ENCODE measurements around the gene ANK2.

Gene ANK2

GRCh38 chr4:113162089-113162488, 112.6 kb downstream of the ANK2 start:
- no peak overlapping the region for H3K9ac ChIP-seq (ENCODE audit: low read length)
- H3K4me1 ChIP-seq (ENCODE audit: insufficient read depth, low read length, severe bottlenecking), result no peaks in the 10 kb centered on the region
- H2AFZ ChIP-seq (ENCODE audit: low read length), result no peak overlapping the region
- H3K27me3 ChIP-seq (ENCODE audit: insufficient read depth, low read length), result no peaks in the 10 kb centered on the region
- no peaks in the 10 kb centered on the region for H4K20me1 ChIP-seq (ENCODE audit: insufficient read depth, low read length)
- H3K27ac ChIP-seq (ENCODE audit: low read depth, low read length, poor library complexity, severe bottlenecking), result no peak overlapping the region
- H3K9me2 ChIP-seq (ENCODE audit: low read depth, low read length), result no peaks in the 10 kb centered on the region
- no peaks in the 10 kb centered on the region for H3K79me2 ChIP-seq (ENCODE audit: insufficient read depth, low read length)
- TF ChIP-seq CTCF (IDR thresholded peaks at IDR 0.05; ENCODE audit: low read length), result no peak
- no peak for TF ChIP-seq EZH2 (IDR thresholded peaks at IDR 0.05; ENCODE audit: borderline replicate concordance, low read length)
- H3F3A ChIP-seq (ENCODE audit: insufficient read depth, low read length), result no peaks in the 10 kb centered on the region
- H3K4me2 ChIP-seq (ENCODE audit: low read length), result no peak overlapping the region
- no peaks in the 10 kb centered on the region for H3K36me3 ChIP-seq (ENCODE audit: insufficient read depth, low read length)
- no peak overlapping the region for H3K4me3 ChIP-seq (ENCODE audit: low read depth, low read length, poor library complexity, severe bottlenecking)
- no peaks in the 10 kb centered on the region for H3K9me3 ChIP-seq (ENCODE audit: low read length)

- Histone ChIP-seq H3K9me3 (ENCODE audit: low read length) (no peaks in the 10 kb centered on the region), H3K27ac (ENCODE audit: low read depth, low read length, poor library complexity, severe bottlenecking) (no peak overlapping the region), H3K27me3 (ENCODE audit: insufficient read depth, low read length) (no peaks in the 10 kb centered on the region), H3K4me2 (ENCODE audit: low read length) (no peak overlapping the region), H3K4me3 (ENCODE audit: low read depth, low read length, poor library complexity, severe bottlenecking) (no peak overlapping the region), H3K79me2 (ENCODE audit: insufficient read depth, low read length) (no peaks in the 10 kb centered on the region), H4K20me1 (ENCODE audit: insufficient read depth, low read length) (no peaks in the 10 kb centered on the region), H3K36me3 (ENCODE audit: insufficient read depth, low read length) (no peaks in the 10 kb centered on the region), H2AFZ (ENCODE audit: low read length) (no peak overlapping the region), H3F3A (ENCODE audit: insufficient read depth, low read length) (no peaks in the 10 kb centered on the region), H3K9ac (ENCODE audit: low read length) (no peak overlapping the region), H3K9me2 (ENCODE audit: low read depth, low read length) (no peaks in the 10 kb centered on the region), H3K4me1 (ENCODE audit: insufficient read depth, low read length, severe bottlenecking) (no peaks in the 10 kb centered on the region)
- TF ChIP-seq EZH2 (IDR thresholded peaks at IDR 0.05; ENCODE audit: borderline replicate concordance, low read length) (no peak), CTCF (IDR thresholded peaks at IDR 0.05; ENCODE audit: low read length) (no peak)
Observed at GRCh38 chr4:113169368-113169767, 119.9 kb downstream of the ANK2 start.

- Histone ChIP-seq H3K27me3 (ENCODE audit: insufficient read depth, low read length) (no peaks in the 10 kb centered on the region), H3F3A (ENCODE audit: insufficient read depth, low read length) (no peaks in the 10 kb centered on the region)
- TF ChIP-seq EZH2 (IDR thresholded peaks at IDR 0.05; ENCODE audit: borderline replicate concordance, low read length) (no peak), CTCF (IDR thresholded peaks at IDR 0.05; ENCODE audit: low read length) (no peak)
Observed at GRCh38 chr4:113170115-113170804, 120.8 kb downstream of the ANK2 start.

More at GRCh38 chr4:113170115-113170804, 120.8 kb downstream of the ANK2 start:
- H4K20me1 ChIP-seq (ENCODE audit: insufficient read depth, low read length), result no peaks in the 10 kb centered on the region
- no peak overlapping the region for H3K9ac ChIP-seq (ENCODE audit: low read length)
- H2AFZ ChIP-seq (ENCODE audit: low read length), result no peak overlapping the region
- no peaks in the 10 kb centered on the region for H3K4me1 ChIP-seq (ENCODE audit: insufficient read depth, low read length, severe bottlenecking)
- no peak overlapping the region for H3K4me2 ChIP-seq (ENCODE audit: low read length)
- H3K36me3 ChIP-seq (ENCODE audit: insufficient read depth, low read length), result no peaks in the 10 kb centered on the region
- H3K79me2 ChIP-seq (ENCODE audit: insufficient read depth, low read length), result no peaks in the 10 kb centered on the region
- H3K27ac ChIP-seq (ENCODE audit: low read depth, low read length, poor library complexity, severe bottlenecking), result no peak overlapping the region
- H3K4me3 ChIP-seq (ENCODE audit: low read depth, low read length, poor library complexity, severe bottlenecking), result no peak overlapping the region
- H3K9me3 ChIP-seq (ENCODE audit: low read length), result no peaks in the 10 kb centered on the region
- no peaks in the 10 kb centered on the region for H3K9me2 ChIP-seq (ENCODE audit: low read depth, low read length)

All from OCI-LY1 (cell line).